ENCODE results near the gene TMEM170A. TPM values are rescaled to one million over a fixed set of nuclear protein-coding genes. Genes with fewer than 3 reads are reported as not detected.

The TMEM170A gene
- total and polyA plus RNA-seq, 2 of the 13 experiments (the other 11 are each of a cell fraction or from before 2014, with no cell fraction given), result 35.7 to 39.7 TPM

- TF ChIP-seq ATF2 (CRISPR knock-in tag; IDR thresholded peaks at IDR 0.05), result peak; percentile 19; the same call in 1 of the 2 replicates
- no peak for TF ChIP-seq CENPBD1 (CRISPR knock-in tag; IDR thresholded peaks at IDR 0.05; ENCODE audit: borderline replicate concordance, low read depth)
- TF ChIP-seq KMT2A (CRISPR knock-in tag; IDR thresholded peaks at IDR 0.05), result peak; percentile 91
- TF ChIP-seq MAX (IDR thresholded peaks at IDR 0.05), result peak; percentile 100
- peak; percentile 73 for TF ChIP-seq POGZ (CRISPR knock-in tag; IDR thresholded peaks at IDR 0.05)
- TF ChIP-seq MAFG (CRISPR knock-in tag; IDR thresholded peaks at IDR 0.05), result no peak
- TF ChIP-seq ZNF224 (CRISPR knock-in tag; IDR thresholded peaks at IDR 0.05), result no peak; the same call in 1 of the 2 replicates
- peak; percentile 71 for TF ChIP-seq ZSCAN31 (CRISPR knock-in tag; IDR thresholded peaks at IDR 0.05; ENCODE audit: low read depth)
- peak; percentile 75; the same call in 1 of the 2 replicates for TF ChIP-seq ZNF510 (CRISPR knock-in tag; IDR thresholded peaks at IDR 0.05; ENCODE audit: low read depth)
- TF ChIP-seq DZIP1 (CRISPR knock-in tag; IDR thresholded peaks at IDR 0.05), result peak; percentile 98
- peak; percentile 41; the same call in 1 of the 2 replicates for TF ChIP-seq MIXL1 (CRISPR knock-in tag; IDR thresholded peaks at IDR 0.05)
- TF ChIP-seq ZFP91 (CRISPR knock-in tag; IDR thresholded peaks at IDR 0.05; ENCODE audit: borderline replicate concordance), result peak; percentile 93; the same call in 1 of the 2 replicates
- no peak for TF ChIP-seq SCMH1 (CRISPR knock-in tag; IDR thresholded peaks at IDR 0.05; ENCODE audit: borderline replicate concordance)
- TF ChIP-seq ZBTB26 (CRISPR knock-in tag; IDR thresholded peaks at IDR 0.05; ENCODE audit: borderline replicate concordance), result peak; percentile 76; the same call in 1 of the 2 replicates
- TF ChIP-seq TGIF2 (CRISPR knock-in tag; IDR thresholded peaks at IDR 0.05), result peak; percentile 96
- no peak for TF ChIP-seq GRHL1 (CRISPR knock-in tag; conservative IDR thresholded peaks at IDR 0.05)
- peak; percentile 64; the same call in 1 of the 2 replicates for TF ChIP-seq CC2D1A (CRISPR knock-in tag; IDR thresholded peaks at IDR 0.05)
- TF ChIP-seq ZMYM4 (CRISPR knock-in tag; IDR thresholded peaks at IDR 0.05), result peak; percentile 87
- no peak; the same call in 1 of the 2 replicates for TF ChIP-seq HOXD1 (CRISPR knock-in tag; IDR thresholded peaks at IDR 0.05)
These were observed 31.4 kb downstream of the TMEM170A start, which contains the start of gene CFDP1 (continued) for GRCh38 chr16:75432828-75433731.
